ENCODE results near the gene ZNF43.

The ZNF43 gene

DNA sequence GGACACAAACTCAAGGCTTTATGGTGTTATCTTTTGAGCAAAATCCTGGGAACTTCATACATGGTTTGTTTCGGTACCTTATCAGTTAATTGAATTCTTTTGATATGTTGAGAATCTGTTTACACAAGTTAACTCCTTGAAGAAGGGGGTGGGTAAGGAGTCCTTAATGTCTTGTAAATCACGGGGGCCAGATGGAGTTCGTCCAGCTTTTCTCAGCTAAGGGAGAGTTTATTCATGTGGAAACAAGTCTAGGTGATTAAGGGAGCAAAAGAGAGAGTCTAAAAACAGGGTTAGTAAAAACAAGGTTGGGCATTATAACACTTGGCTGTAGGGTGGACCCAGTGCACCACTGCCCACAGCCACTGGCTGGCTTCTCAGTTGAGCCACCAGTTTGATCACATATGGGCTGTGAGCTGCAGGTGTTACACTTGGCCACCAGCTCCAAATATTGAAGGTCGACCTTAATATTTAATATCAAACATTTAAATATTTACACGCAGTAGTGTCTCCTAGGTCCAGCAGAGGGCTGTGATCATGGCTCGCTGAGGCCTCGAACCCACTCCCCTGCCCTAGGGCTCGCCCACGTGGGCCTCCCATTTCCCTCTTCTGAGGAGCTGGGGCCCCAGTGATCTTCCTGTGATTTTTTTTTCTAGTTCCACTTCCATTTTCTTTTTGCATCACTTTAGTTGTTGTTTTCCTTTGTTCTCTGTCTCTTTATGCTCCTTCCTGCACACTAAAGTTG lies 21.0 kb upstream of the ZNF43 start:
- ATAC-seq, result no peak
- TF ChIP-seq OSR1 (CRISPR knock-in tag; IDR thresholded peaks at IDR 0.05) (no peak), RARB (CRISPR knock-in tag; IDR thresholded peaks at IDR 0.05) (no peak)
- TF ChIP-seq, protein P1, sequence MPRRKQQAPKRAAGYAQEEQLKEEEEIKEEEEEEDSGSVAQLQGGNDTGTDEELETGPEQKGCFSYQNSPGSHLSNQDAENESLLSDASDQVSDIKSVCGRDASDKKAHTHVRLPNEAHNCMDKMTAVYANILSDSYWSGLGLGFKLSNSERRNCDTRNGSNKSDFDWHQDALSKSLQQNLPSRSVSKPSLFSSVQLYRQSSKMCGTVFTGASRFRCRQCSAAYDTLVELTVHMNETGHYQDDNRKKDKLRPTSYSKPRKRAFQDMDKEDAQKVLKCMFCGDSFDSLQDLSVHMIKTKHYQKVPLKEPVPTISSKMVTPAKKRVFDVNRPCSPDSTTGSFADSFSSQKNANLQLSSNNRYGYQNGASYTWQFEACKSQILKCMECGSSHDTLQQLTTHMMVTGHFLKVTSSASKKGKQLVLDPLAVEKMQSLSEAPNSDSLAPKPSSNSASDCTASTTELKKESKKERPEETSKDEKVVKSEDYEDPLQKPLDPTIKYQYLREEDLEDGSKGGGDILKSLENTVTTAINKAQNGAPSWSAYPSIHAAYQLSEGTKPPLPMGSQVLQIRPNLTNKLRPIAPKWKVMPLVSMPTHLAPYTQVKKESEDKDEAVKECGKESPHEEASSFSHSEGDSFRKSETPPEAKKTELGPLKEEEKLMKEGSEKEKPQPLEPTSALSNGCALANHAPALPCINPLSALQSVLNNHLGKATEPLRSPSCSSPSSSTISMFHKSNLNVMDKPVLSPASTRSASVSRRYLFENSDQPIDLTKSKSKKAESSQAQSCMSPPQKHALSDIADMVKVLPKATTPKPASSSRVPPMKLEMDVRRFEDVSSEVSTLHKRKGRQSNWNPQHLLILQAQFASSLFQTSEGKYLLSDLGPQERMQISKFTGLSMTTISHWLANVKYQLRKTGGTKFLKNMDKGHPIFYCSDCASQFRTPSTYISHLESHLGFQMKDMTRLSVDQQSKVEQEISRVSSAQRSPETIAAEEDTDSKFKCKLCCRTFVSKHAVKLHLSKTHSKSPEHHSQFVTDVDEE (CRISPR knock-in tag; IDR thresholded peaks at IDR 0.05), result no peak

DNA sequence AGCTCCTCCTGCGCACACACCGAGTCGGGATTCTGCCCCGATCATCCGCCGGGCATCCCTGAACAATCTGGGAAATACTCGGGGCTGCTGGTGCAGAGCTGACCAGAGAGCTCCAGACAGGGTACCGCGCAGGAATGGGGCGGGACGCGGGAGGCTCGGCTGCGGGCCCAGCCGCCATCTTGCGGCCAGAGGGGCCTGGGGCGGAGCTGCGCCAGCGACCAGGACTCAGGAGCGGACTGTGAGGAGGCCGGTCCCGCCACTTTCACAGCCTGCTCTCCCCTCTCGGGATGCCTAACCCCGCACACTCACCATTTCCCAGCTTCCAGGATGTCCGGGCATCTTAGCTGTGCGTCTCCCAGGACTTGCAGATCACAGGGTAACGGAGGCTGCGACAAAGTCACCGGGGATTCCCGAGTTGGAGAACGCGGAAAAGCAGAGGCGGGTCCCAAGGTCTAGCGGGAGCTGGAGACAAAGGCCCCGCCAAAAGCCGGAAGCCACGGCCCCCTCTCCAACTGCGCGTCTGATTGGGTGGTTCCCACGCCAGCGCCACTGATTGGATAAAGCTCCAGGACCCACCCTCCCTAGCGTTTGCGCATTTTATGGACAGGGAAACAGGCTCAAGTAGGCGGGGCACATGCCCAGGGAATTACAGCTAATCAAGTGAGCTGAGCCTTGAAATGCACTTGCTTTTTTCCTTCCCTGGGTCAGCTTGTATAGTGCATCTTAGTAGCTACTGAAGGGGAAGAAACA lies 15.8 kb upstream of the ZNF43 start:
- TF ChIP-seq ESRRG (CRISPR knock-in tag; IDR thresholded peaks at IDR 0.05) (no peak), ZFP3 (CRISPR knock-in tag; IDR thresholded peaks at IDR 0.05) (no peak), GLIS3 (CRISPR knock-in tag; IDR thresholded peaks at IDR 0.05) (no peak), OSR1 (CRISPR knock-in tag; IDR thresholded peaks at IDR 0.05) (no peak), ZNF565 (CRISPR knock-in tag; conservative IDR thresholded peaks at IDR 0.05; ENCODE audit: low read depth) (no peak), ZNF8 (CRISPR knock-in tag; IDR thresholded peaks at IDR 0.05) (no peak), ARNTL (CRISPR knock-in tag; IDR thresholded peaks at IDR 0.05; ENCODE audit: borderline replicate concordance, low read depth) (no peak), TOX (CRISPR knock-in tag; IDR thresholded peaks at IDR 0.05; ENCODE audit: borderline replicate concordance) (no peak), ZFP30 (CRISPR knock-in tag; IDR thresholded peaks at IDR 0.05) (no peak), RARB (CRISPR knock-in tag; IDR thresholded peaks at IDR 0.05) (no peak)
- TF ChIP-seq, protein P2, sequence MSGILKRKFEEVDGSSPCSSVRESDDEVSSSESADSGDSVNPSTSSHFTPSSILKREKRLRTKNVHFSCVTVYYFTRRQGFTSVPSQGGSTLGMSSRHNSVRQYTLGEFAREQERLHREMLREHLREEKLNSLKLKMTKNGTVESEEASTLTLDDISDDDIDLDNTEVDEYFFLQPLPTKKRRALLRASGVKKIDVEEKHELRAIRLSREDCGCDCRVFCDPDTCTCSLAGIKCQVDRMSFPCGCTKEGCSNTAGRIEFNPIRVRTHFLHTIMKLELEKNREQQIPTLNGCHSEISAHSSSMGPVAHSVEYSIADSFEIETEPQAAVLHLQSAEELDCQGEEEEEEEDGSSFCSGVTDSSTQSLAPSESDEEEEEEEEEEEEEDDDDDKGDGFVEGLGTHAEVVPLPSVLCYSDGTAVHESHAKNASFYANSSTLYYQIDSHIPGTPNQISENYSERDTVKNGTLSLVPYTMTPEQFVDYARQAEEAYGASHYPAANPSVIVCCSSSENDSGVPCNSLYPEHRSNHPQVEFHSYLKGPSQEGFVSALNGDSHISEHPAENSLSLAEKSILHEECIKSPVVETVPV (CRISPR knock-in tag; IDR thresholded peaks at IDR 0.05), result no peak
- TF ChIP-seq, protein P3, sequence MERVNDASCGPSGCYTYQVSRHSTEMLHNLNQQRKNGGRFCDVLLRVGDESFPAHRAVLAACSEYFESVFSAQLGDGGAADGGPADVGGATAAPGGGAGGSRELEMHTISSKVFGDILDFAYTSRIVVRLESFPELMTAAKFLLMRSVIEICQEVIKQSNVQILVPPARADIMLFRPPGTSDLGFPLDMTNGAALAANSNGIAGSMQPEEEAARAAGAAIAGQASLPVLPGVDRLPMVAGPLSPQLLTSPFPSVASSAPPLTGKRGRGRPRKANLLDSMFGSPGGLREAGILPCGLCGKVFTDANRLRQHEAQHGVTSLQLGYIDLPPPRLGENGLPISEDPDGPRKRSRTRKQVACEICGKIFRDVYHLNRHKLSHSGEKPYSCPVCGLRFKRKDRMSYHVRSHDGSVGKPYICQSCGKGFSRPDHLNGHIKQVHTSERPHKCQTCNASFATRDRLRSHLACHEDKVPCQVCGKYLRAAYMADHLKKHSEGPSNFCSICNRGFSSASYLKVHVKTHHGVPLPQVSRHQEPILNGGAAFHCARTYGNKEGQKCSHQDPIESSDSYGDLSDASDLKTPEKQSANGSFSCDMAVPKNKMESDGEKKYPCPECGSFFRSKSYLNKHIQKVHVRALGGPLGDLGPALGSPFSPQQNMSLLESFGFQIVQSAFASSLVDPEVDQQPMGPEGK (CRISPR knock-in tag; IDR thresholded peaks at IDR 0.05; ENCODE audit: borderline replicate concordance), result no peak
- peak; percentile 99 for ATAC-seq

DNA sequence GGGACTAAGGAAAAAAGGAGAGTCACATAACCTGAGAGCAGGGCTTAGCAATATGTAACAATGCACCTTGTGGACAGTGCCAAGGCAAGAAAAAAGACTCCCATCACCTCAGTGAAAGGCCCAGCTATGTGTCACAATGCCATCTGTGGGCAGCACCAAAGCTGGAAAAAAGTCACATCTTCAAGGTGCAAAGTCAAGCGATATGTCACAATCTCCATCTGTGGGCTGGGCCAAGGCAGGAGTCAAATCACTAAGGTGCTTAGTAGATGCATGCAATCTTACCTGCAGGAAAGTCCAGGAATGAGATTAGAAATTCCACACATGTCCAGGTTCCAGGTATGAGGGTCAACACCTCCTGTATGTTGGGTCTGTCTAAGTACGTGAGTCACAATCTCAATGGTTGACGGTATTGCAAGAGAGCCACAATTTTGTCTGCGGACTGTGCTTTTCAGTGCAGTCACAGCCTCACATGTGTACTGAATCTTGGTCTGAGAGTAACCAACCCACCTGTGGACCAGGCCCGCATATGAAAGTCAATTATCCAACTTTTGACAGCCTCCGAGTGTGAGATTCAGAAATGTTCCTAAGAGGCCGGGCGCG lies 14.8 kb upstream of the ZNF43 start:
- no peak for TF ChIP-seq ZFP3 (CRISPR knock-in tag; IDR thresholded peaks at IDR 0.05)
- TF ChIP-seq ZFP30 (CRISPR knock-in tag; IDR thresholded peaks at IDR 0.05), result no peak
- no peak for ATAC-seq

DNA sequence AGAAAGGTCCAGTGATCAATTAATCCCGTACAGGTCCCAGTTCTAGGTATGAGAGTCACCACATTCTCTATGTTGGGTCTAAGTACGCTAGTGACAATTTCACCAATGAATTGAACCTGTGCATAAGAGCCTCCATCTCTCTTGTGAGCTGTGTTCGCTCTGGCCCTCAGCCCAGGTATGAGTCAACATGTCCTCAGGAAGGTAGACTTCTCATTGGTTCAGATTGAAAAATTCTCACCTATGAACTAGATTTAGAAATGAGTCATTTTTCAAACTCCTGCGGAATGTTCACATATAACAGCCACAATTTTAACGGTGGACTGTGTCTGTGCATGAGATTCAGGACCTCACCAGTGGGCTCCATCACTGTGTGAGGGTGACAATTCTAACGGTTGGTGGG lies 12.7 kb upstream of the ZNF43 start:
- TF ChIP-seq ZNF70 (CRISPR knock-in tag; IDR thresholded peaks at IDR 0.05) (no peak), BACH2 (CRISPR knock-in tag; IDR thresholded peaks at IDR 0.05; ENCODE audit: borderline replicate concordance) (no peak), OSR1 (CRISPR knock-in tag; IDR thresholded peaks at IDR 0.05) (no peak), GLIS3 (CRISPR knock-in tag; IDR thresholded peaks at IDR 0.05) (no peak), ISL1 (CRISPR knock-in tag; IDR thresholded peaks at IDR 0.05) (no peak), TOX (CRISPR knock-in tag; IDR thresholded peaks at IDR 0.05; ENCODE audit: borderline replicate concordance) (no peak)
- TF ChIP-seq, protein P2 (CRISPR knock-in tag; IDR thresholded peaks at IDR 0.05), result no peak
- TF ChIP-seq, protein P3 (CRISPR knock-in tag; IDR thresholded peaks at IDR 0.05; ENCODE audit: borderline replicate concordance), result no peak
- TF ChIP-seq, protein P4, sequence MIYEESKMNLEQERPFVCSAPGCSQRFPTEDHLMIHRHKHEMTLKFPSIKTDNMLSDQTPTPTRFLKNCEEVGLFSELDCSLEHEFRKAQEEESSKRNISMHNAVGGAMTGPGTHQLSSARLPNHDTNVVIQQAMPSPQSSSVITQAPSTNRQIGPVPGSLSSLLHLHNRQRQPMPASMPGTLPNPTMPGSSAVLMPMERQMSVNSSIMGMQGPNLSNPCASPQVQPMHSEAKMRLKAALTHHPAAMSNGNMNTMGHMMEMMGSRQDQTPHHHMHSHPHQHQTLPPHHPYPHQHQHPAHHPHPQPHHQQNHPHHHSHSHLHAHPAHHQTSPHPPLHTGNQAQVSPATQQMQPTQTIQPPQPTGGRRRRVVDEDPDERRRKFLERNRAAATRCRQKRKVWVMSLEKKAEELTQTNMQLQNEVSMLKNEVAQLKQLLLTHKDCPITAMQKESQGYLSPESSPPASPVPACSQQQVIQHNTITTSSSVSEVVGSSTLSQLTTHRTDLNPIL (CRISPR knock-in tag; IDR thresholded peaks at IDR 0.05; ENCODE audit: low read depth), result no peak
- ATAC-seq, result no peak

Data from SK-N-SH treated with all-trans-retinoic acid at 6 μM for 48 hours (cell line).